ENCODE results near the gene ATP8A2.

ATP8A2 gene

DNA sequence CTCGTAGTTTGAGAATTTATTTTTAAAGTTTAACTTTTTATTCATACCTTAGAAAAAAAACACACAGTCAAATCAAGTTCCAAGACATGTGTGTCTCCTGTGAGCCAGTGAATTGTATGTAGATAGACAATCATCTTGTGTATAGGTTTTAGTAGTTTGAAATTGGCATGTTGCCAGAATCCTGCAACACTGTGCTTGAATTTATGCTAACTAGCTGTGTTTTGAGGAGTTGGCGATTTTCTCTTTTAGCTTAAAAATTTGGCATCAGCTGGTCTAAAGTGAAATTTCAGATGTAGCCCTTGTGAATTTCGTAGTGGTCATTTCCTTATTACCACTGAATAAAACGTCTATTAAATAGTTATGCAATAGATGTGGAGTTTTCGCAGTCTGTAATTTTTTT lies 213.2 kb downstream of the ATP8A2 start:
- TF ChIP-seq, protein P1, sequence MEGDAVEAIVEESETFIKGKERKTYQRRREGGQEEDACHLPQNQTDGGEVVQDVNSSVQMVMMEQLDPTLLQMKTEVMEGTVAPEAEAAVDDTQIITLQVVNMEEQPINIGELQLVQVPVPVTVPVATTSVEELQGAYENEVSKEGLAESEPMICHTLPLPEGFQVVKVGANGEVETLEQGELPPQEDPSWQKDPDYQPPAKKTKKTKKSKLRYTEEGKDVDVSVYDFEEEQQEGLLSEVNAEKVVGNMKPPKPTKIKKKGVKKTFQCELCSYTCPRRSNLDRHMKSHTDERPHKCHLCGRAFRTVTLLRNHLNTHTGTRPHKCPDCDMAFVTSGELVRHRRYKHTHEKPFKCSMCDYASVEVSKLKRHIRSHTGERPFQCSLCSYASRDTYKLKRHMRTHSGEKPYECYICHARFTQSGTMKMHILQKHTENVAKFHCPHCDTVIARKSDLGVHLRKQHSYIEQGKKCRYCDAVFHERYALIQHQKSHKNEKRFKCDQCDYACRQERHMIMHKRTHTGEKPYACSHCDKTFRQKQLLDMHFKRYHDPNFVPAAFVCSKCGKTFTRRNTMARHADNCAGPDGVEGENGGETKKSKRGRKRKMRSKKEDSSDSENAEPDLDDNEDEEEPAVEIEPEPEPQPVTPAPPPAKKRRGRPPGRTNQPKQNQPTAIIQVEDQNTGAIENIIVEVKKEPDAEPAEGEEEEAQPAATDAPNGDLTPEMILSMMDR (IDR thresholded peaks at IDR 0.05): no peak

DNA sequence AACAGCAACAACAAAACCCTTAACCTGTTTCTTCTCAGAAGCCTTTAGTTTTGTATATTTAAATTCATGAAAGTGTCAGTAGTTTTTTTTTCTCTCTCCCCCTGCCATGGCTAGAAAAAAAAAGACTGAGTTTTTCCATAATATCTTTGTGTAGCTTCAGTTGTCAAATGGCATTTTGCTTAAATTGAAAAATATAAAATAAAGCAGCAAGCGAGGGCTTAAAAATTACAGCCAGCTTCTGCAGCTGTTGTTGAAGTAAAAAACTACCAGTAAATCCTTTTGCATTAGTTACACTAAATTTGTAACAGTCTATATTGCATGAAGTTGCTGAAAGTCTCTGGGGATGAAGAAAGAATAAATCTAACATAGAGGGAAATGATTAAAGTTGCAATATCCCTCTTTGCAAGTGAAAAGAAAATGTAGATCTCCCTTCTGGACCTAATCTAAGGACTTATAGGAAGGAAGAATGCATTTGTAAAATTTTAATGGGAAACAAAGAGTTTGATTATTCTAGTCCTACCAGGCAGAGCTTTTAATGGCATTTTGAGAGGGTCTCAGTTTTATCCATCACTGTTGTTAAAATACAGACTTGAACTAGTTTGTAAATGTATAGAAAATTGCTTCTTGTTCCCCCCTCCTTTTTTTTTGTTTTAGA lies 215.7 kb downstream of the ATP8A2 start:
- TF ChIP-seq, protein P1 (IDR thresholded peaks at IDR 0.05): no peak

DNA sequence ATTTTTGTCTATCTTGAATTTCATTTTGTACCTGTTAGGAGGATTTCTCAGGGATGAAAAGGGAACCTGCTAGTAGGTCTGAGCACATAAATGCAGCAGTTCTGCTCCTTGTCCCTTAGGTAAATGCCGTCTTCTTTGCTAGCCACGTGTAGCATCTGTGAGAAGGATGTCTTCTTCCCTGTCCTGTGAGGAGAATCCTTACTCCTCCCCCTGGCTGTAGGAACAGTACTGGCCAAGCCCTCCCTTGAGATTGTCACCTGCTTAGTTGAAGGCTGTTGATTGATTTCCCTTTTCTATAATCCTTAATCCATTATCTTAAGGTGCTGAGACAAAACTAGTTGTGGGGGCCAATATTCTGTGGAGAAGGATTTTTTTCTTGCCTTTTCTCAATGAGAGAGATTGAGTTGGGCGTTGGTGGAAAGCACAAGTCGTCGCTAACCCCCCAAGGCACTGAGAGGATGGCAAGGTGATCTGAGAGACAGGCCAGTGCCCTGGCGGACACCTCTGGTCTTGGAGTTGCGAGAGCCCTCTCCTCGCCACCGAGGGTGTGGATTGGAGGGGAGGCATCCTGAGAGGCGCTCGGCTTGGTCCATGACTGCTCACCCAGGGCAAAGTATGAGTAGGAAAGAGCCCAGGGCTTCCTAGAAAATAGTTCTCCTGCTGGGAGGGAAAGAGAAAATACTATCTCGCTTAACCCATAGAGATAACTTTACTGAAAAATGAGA lies 216.7 kb downstream of the ATP8A2 start:
- TF ChIP-seq, protein P1 (IDR thresholded peaks at IDR 0.05): no peak

DNA sequence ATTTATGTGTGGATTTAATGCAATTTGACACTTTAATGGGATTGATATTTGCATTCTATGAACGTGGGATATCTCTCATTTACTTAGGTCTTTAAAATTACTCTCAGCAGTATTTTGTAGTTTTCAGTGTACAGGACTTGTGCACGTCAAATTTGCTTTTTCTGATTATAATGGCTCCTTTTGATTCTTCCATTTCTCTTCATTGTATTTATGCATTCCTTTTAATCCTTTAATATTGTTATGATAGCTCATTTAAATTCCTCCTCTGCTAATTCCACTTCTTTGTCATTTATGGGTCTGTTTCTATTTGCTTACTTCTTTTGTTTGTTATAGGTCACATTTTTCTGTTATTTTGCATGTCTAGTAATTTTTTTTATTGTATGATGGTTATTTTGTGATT lies 226.6 kb downstream of the ATP8A2 start:
- TF ChIP-seq, protein P1 (IDR thresholded peaks at IDR 0.05): no peak

DNA sequence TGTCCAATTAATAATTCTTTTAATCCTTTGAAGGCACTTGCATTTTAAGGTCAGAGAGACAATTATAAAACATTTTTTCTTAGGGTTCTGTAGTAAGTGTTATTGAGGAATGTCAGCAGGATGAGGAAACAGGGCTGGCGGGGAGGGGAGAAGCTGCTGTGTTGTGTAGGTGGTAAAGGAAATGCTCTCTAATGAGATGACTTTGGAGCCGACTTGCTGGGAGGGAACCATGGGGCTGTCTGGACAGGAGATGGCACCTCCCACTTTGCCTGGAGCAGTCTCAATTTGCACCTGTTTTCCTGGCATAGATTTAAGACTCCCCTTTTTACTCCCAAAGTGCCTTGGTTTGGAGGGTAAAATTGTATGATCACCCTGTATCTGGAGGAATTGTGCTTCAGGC lies 230.4 kb downstream of the ATP8A2 start:
- TF ChIP-seq, protein P1 (IDR thresholded peaks at IDR 0.05): no peak

DNA sequence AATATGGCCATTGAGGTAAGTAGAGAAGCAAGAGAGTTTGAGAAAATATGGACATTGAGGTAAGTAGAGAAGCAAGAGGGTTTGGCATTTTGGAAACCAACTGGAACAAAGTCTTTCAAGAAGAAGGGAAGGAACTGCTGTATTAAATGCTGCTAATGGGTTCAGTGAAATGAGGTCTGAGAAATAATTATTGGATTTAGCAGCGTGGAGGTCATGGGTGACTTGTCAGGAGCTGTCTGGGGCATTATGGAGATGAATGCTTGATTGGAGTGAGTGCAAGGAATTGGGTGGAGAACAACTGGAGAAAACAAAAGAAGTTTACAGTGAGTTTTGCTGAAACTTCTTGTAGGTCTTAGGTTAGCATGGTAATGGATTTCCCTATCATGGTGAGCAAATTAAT lies 232.3 kb downstream of the ATP8A2 start:
- TF ChIP-seq, protein P1 (IDR thresholded peaks at IDR 0.05): no peak

DNA sequence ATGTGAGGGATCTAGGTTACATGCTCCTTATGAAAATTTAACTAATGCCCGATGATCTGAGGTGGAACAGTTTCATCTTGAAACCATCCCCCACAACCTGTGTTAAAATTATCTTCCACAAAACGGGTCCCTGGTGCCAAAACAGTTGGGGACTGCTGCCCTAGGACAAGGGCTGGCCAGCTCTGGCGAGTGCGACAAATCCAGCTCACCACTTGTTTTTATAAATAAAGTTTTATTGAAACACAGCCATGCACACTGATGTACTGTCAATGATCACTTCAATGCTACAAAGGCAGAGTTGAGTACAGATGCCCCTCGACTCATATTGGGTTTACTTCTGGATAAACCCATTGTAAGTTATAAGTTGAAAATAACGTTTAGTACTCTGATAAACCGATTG lies 235.3 kb downstream of the ATP8A2 start:
- TF ChIP-seq, protein P1 (IDR thresholded peaks at IDR 0.05): no peak

Data from LNCAP (cell line).